Hepatocyte (in vitro differentiated cells): ENCODE data around the gene MACC1. TPM values are rescaled to one million over a fixed set of nuclear protein-coding genes. Genes with fewer than 3 reads are reported as not detected.

Experiments used
- DNase-seq: peaks from one replicate; pipeline ENCODE4 v3.0.0-alpha.2; 2016; ENCODE audit warnings: low spot score
- H2AFZ ChIP-seq: fragments of 200-600 bp; sonication (generic); 2 replicates; pipeline ENCODE4 v1.6.0; 2016; ENCODE audit warnings: antibody characterized with exemption, mild to moderate bottlenecking
- H3K27ac ChIP-seq: fragments of 200-600 bp; sonication (generic); 2 replicates; pipeline ENCODE4 v1.5.1; 2016; ENCODE audit warnings: mild to moderate bottlenecking
- H3K27me3 ChIP-seq: fragments of 200-600 bp; sonication (generic); 2 replicates; pipeline ENCODE4 v1.6.1; 2016
- H3K36me3 ChIP-seq: fragments of 200-600 bp; sonication (generic); replicated peaks from 2 replicates; pipeline ENCODE4 v1.5.1; 2016; ENCODE audit warnings: low read depth; ENCODE audit not compliant: insufficient read depth
- H3K4me1 ChIP-seq: fragments of 200-600 bp; sonication (generic); 2 replicates; pipeline ENCODE4 v1.5.1; 2016; ENCODE audit warnings: mild to moderate bottlenecking, moderate library complexity; ENCODE audit not compliant: insufficient read depth
- H3K4me2 ChIP-seq: fragments of 200-600 bp; sonication (generic); 2 replicates; pipeline ENCODE4 v1.6.0; 2016
- H3K4me3 ChIP-seq: fragments of 200-600 bp; sonication (generic); 2 replicates; pipeline ENCODE4 v1.5.1; 2016; ENCODE audit warnings: mild to moderate bottlenecking
- H3K79me2 ChIP-seq: fragments of 200-600 bp; sonication (generic); 2 replicates; pipeline ENCODE4 v1.6.0; 2017; ENCODE audit warnings: mild to moderate bottlenecking
- H3K9me2 ChIP-seq: fragments of 200-600 bp; sonication (generic); replicated peaks from 2 replicates; pipeline ENCODE4 v1.6.0; 2017; ENCODE audit warnings: mild to moderate bottlenecking; ENCODE audit not compliant: insufficient read depth
- H3K9me3 ChIP-seq: fragments of 200-600 bp; sonication (generic); 2 replicates; pipeline ENCODE4 v1.5.1; 2016; ENCODE audit warnings: low read depth, mild to moderate bottlenecking
- H4K20me1 ChIP-seq: fragments of 200-600 bp; sonication (generic); 2 replicates; pipeline ENCODE4 v1.6.0; 2016; ENCODE audit warnings: mild to moderate bottlenecking; ENCODE audit not compliant: insufficient read depth, poor library complexity, severe bottlenecking
- EZH2 ChIP-seq: fragments of 200-600 bp; sonication (generic); IDR thresholded peaks from 2 replicates; pipeline ENCODE4 v1.6.1; 2016; ENCODE audit warnings: antibody characterized with exemption, mild to moderate bottlenecking, borderline replicate concordance
- EZH2phosphoT487 ChIP-seq: fragments of 200-600 bp; sonication (generic); IDR thresholded peaks from one replicate; pipeline ENCODE4 v1.6.1; 2018; ENCODE audit warnings: antibody characterized with exemption, mild to moderate bottlenecking, low read depth, moderate library complexity; ENCODE audit not compliant: unreplicated experiment, severe bottlenecking
- WGBS: methylation state at CpG from one replicate; pipeline ENCODE4 v1.1.6; 2016; ENCODE audit warnings: low lambda C conversion rate; ENCODE audit errors: missing lambda C conversion rate; 5-methylcytosine and 5-hydroxymethylcytosine counted together
- polyA plus RNA-seq: library from polyadenylated mRNA; unstranded; fragments of >200 nt; fragmentation: Nextera tagmentation; extraction: Ambion mirVana; gene quantifications from 2 replicates; pipeline ENCODE4 v1.2.1, GENCODE V29; 2016
- total RNA-seq: library from RNA; depleted of rRNA; stranded (reverse); fragments of >200 nt; gene quantifications from 2 replicates; pipeline ENCODE4 v1.2.3, GENCODE V29; 2014
- TF ChIP-seq, protein P1 (sequence below): fragments of 200-600 bp; sonication (generic); IDR thresholded peaks from 2 replicates; pipeline ENCODE4 v1.5.1; 2016; ENCODE audit warnings: antibody characterized with exemption, mild to moderate bottlenecking; ENCODE audit not compliant: poor library complexity

The MACC1 gene
- total and polyA plus RNA-seq, 2 experiments from 2014 or later: 6.9 to 46.0 TPM

DNA sequence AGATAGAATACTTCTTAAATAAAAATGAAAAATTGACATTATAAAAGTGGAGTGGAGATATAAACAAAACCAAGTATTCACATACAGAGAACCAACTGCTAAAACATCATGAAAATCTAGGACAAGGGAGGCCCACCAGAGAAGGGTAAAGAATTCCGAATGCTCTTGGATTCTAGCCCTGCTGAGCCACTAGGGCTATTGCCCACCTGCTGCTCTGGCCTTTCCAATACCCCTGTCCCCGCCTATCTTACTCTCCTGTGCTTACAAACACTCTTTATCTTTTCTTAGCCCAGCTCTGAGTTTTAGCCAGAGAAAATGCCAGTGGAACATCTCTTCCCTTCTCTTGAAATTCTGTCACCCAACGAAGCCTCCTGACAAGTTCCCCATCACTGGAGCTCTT is 100.3 kb downstream of the MACC1 start:
- no peak for DNase-seq
- no peaks in the 10 kb centered on the region for H3K36me3 ChIP-seq
- no peaks in the 10 kb centered on the region for H3K27me3 ChIP-seq
- H4K20me1 ChIP-seq: no peaks in the 10 kb centered on the region
- 85% methylated on average over 3 of the region's 3 CpGs for WGBS
- H2AFZ ChIP-seq: no peak overlapping the region
- no peak overlapping the region for H3K4me3 ChIP-seq
- H3K27ac ChIP-seq: no peak overlapping the region
- H3K4me1 ChIP-seq: peaks cover 8% of the 10 kb centered on the region
- no peak overlapping the region for H3K4me2 ChIP-seq
- no peaks in the 10 kb centered on the region for H3K9me3 ChIP-seq
- no peaks in the 10 kb centered on the region for H3K9me2 ChIP-seq
- no peaks in the 10 kb centered on the region for H3K79me2 ChIP-seq
- TF ChIP-seq EZH2phosphoT487: no peak
- TF ChIP-seq EZH2: no peak
- TF ChIP-seq, protein P1, sequence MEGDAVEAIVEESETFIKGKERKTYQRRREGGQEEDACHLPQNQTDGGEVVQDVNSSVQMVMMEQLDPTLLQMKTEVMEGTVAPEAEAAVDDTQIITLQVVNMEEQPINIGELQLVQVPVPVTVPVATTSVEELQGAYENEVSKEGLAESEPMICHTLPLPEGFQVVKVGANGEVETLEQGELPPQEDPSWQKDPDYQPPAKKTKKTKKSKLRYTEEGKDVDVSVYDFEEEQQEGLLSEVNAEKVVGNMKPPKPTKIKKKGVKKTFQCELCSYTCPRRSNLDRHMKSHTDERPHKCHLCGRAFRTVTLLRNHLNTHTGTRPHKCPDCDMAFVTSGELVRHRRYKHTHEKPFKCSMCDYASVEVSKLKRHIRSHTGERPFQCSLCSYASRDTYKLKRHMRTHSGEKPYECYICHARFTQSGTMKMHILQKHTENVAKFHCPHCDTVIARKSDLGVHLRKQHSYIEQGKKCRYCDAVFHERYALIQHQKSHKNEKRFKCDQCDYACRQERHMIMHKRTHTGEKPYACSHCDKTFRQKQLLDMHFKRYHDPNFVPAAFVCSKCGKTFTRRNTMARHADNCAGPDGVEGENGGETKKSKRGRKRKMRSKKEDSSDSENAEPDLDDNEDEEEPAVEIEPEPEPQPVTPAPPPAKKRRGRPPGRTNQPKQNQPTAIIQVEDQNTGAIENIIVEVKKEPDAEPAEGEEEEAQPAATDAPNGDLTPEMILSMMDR: no peak

- TF ChIP-seq, protein P1: no peak
- no peak for TF ChIP-seq EZH2phosphoT487
- TF ChIP-seq EZH2: no peak
Observed at GRCh38 chr7:20114468-20114867, 102.7 kb downstream of the MACC1 start.

DNA sequence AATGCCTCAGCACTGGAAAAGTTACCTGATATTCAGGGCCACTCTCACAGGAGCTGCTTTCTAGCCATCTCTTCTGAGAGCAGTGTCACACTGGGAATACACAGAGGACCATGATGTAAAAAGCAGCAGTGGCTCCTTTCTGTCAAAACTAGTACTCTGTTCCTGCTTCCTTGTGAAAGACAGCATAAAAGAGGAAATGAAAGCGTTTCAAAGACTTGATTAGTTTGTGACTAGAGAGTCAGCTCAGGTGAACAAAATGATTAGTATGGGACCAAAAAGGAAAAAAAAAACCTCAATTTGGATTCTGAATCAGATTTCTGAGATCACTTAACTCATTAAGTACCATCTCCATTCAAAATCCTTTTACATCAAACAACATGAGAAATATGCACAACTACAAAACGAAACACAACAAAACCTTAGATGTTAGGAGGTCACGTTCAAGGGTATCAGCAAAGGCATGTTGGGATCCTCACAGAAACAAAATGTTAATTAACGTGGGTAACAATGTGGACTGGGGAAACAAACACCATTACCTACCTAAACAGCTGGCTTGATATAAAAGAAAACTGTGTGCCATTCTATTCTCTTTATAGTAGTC is 103.7 kb downstream of the MACC1 start:
- Histone ChIP-seq H3K79me2 (no peaks in the 10 kb centered on the region), H3K9me3 (no peaks in the 10 kb centered on the region), H3K4me2 (no peak overlapping the region), H3K27me3 (no peaks in the 10 kb centered on the region), H4K20me1 (no peaks in the 10 kb centered on the region), H3K4me3 (no peak overlapping the region), H3K27ac (peak overlapping the region; percentile 74), H3K4me1 (peaks cover 8% of the 10 kb centered on the region), H3K36me3 (no peaks in the 10 kb centered on the region), H3K9me2 (no peaks in the 10 kb centered on the region), H2AFZ (no peak overlapping the region)
- no peak for TF ChIP-seq EZH2
- TF ChIP-seq, protein P1: no peak
- TF ChIP-seq EZH2phosphoT487: no peak
- 76% methylated on average over 4 of the region's 4 CpGs for WGBS
- no peak for DNase-seq

More at GRCh38 chr7:20114468-20114867, 102.7 kb downstream of the MACC1 start:
- Histone ChIP-seq H3K36me3 (no peaks in the 10 kb centered on the region), H3K4me2 (no peak overlapping the region), H3K4me3 (no peak overlapping the region), H3K9me3 (no peaks in the 10 kb centered on the region), H3K79me2 (no peaks in the 10 kb centered on the region), H3K27me3 (no peaks in the 10 kb centered on the region), H3K4me1 (peaks cover 8% of the 10 kb centered on the region), H3K9me2 (no peaks in the 10 kb centered on the region), H4K20me1 (no peaks in the 10 kb centered on the region), H2AFZ (no peak overlapping the region), H3K27ac (no peak overlapping the region)
- peak; percentile 8 for DNase-seq
- WGBS: 83% methylated on average over 2 of the region's 2 CpGs

GRCh38 chr7:20112696-20113095 is 104.5 kb downstream of the MACC1 start:
- H2AFZ ChIP-seq: no peak overlapping the region
- no peak for DNase-seq
- H3K4me3 ChIP-seq: no peak overlapping the region
- no peaks in the 10 kb centered on the region for H4K20me1 ChIP-seq
- H3K27ac ChIP-seq: peak overlapping the region; percentile 74
- no peaks in the 10 kb centered on the region for H3K9me3 ChIP-seq
- H3K4me2 ChIP-seq: no peak overlapping the region
- peaks cover 8% of the 10 kb centered on the region for H3K4me1 ChIP-seq
- H3K79me2 ChIP-seq: no peaks in the 10 kb centered on the region
- no peaks in the 10 kb centered on the region for H3K27me3 ChIP-seq
- H3K36me3 ChIP-seq: no peaks in the 10 kb centered on the region
- no peaks in the 10 kb centered on the region for H3K9me2 ChIP-seq
- TF ChIP-seq EZH2 (no peak), EZH2phosphoT487 (no peak)
- TF ChIP-seq, protein P1: no peak
